Fibroblast of lung (primary cell): Measurements from ENCODE around the gene MICOS13. TPM values are rescaled to one million over a fixed set of nuclear protein-coding genes. Genes with fewer than 3 reads are reported as not detected.

Experiments
- DNase-seq, 2 donors: peaks; one replicate each; pipeline versions ENCODE4 v3.0.0 to v3.0.0-alpha.2; 2010; ENCODE audit warnings: low read depth in 2 of 2
- H2AFZ ChIP-seq: 2 replicates; pipeline ENCODE4 v1.5.1; 2012; ENCODE audit warnings: low read length, control low read depth, inconsistent platforms
- H3K27ac ChIP-seq: 2 replicates; pipeline ENCODE4 v1.5.1; 2011; ENCODE audit warnings: low read length, control low read depth; ENCODE audit not compliant: insufficient read depth
- H3K27me3 ChIP-seq: 2 replicates; pipeline ENCODE4 v1.5.1; 2011; ENCODE audit warnings: mild to moderate bottlenecking, low read length; ENCODE audit not compliant: control insufficient read depth, insufficient read depth
- H3K36me3 ChIP-seq: 2 replicates; pipeline ENCODE4 v1.5.1; 2011; ENCODE audit warnings: low read length; ENCODE audit not compliant: control insufficient read depth, insufficient read depth
- H3K4me1 ChIP-seq: 2 replicates; pipeline ENCODE4 v1.5.1; 2011; ENCODE audit warnings: low read length; ENCODE audit not compliant: control insufficient read depth, insufficient read depth; ENCODE audit errors: extremely low read depth
- H3K4me2 ChIP-seq: 2 replicates; pipeline ENCODE4 v1.5.1; 2011; ENCODE audit warnings: low read length, control low read depth; ENCODE audit not compliant: insufficient read depth; ENCODE audit errors: extremely low read depth
- H3K4me3 ChIP-seq, 4 experiments: fragments of 200-600 bp in 1 of 4; sonication (generic) in 1 of 4; replicated peaks in 1 of 4; 2 replicates each; pipeline ENCODE4 v1.5.1; 2011 to 2016; ENCODE audit warnings: low read length in 4 of 4, low read depth in 3 of 4, mild to moderate bottlenecking in 3 of 4, control low read depth in 2 of 4, inconsistent platforms in 1 of 4, mixed read lengths in 1 of 4; ENCODE audit not compliant: insufficient read depth in 1 of 4; ENCODE audit errors: control extremely low read depth in 1 of 4
- H3K79me2 ChIP-seq: 2 replicates; pipeline ENCODE4 v1.5.1; 2012; ENCODE audit warnings: mild to moderate bottlenecking, low read length, inconsistent platforms; ENCODE audit not compliant: control insufficient read depth, insufficient read depth
- H3K9ac ChIP-seq: 2 replicates; pipeline ENCODE4 v1.5.1; 2011; ENCODE audit warnings: mild to moderate bottlenecking, low read length, control low read depth; ENCODE audit not compliant: insufficient read depth
- H3K9me3 ChIP-seq: 2 replicates; pipeline ENCODE4 v1.5.1; 2012; ENCODE audit warnings: low read depth, low read length; ENCODE audit not compliant: control insufficient read depth, insufficient read depth
- H4K20me1 ChIP-seq: 2 replicates; pipeline ENCODE4 v1.5.1; 2011; ENCODE audit warnings: low read length; ENCODE audit not compliant: control insufficient read depth, insufficient read depth; ENCODE audit errors: extremely low read depth
- EZH2 ChIP-seq: IDR thresholded peaks from 2 replicates; pipeline ENCODE4 v1.5.1; 2012; ENCODE audit warnings: low read length, control low read depth, mild to moderate bottlenecking; ENCODE audit errors: missing control alignments
- polyA plus RNA-seq, 2 donors: library from polyadenylated mRNA; depleted of rRNA in 1 of 2; stranded (reverse) in 1 of 2; unstranded in 1 of 2; fragments of >200 nt; gene quantifications; 2 replicates each; pipeline ENCODE4 v1.2.1, GENCODE V29; 2011 to 2012; ENCODE audit warnings: missing spikeins in 1 of 2
- total RNA-seq: library from RNA; depleted of rRNA; stranded (reverse); fragments of >200 nt; gene quantifications from 2 replicates; pipeline ENCODE4 v1.2.1, GENCODE V29; 2014
- TF ChIP-seq, protein P1 (sequence below), 2 donors: IDR thresholded peaks in 1 of 2; conservative IDR thresholded peaks in 1 of 2; 1 replicate in 1 of 2; 2 replicates in 1 of 2; pipeline ENCODE4 v1.5.1; 2011 to 2012; ENCODE audit warnings: low read length in 2 of 2, control low read depth in 1 of 2, inconsistent platforms in 1 of 2, low read depth in 1 of 2, mild to moderate bottlenecking in 1 of 2

The MICOS13 gene
- total and polyA plus RNA-seq, 2 donors (not counting 1 experiment from before 2014, with no cell fraction given) = 20.8 to 73.5 TPM

DNA sequence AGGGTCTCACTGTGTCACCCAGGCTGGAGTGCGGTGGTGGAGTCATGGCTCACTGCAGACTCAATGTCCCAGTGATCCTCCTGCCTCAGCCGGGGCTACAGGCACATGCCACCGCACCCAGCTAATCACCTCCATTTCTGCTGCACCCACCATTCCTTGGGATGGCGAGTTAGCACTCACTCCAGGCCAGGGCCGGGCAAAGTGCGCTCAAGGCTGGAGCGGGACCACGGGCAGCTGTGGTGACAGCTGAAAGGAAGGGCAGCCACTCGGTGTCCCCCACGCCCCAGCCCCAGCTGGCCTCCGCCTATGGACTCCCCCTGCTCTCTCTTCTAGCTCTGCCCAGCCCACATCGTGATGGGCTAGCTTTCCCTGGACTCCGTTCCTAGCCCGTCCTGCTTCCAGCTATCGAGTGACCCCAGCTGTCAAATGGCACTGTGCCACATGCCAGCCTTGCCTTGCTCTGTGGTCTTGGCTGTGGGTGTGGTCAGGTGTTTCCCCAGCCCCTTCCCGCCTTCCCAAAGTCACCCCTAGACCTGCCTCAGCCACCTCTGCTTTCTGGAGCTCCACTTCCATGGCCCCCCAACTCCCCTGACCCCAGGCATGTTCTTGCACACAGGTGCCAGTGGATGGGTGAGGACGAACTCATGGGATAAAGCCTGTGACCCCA, 4.1 kb downstream of the MICOS13 start:
- no peak overlapping the region for H3K27ac ChIP-seq
- H3K9ac ChIP-seq = no peak overlapping the region
- H2AFZ ChIP-seq = no peak overlapping the region
- no peak for DNase-seq
- H4K20me1 ChIP-seq = no peaks in the 10 kb centered on the region
- H3K4me3 ChIP-seq = no peak overlapping the region
- no peaks in the 10 kb centered on the region for H3K27me3 ChIP-seq
- H3K4me1 ChIP-seq = peaks cover 4% of the 10 kb centered on the region
- H3K79me2 ChIP-seq = peaks cover 10% of the 10 kb centered on the region
- TF ChIP-seq, protein P1, sequence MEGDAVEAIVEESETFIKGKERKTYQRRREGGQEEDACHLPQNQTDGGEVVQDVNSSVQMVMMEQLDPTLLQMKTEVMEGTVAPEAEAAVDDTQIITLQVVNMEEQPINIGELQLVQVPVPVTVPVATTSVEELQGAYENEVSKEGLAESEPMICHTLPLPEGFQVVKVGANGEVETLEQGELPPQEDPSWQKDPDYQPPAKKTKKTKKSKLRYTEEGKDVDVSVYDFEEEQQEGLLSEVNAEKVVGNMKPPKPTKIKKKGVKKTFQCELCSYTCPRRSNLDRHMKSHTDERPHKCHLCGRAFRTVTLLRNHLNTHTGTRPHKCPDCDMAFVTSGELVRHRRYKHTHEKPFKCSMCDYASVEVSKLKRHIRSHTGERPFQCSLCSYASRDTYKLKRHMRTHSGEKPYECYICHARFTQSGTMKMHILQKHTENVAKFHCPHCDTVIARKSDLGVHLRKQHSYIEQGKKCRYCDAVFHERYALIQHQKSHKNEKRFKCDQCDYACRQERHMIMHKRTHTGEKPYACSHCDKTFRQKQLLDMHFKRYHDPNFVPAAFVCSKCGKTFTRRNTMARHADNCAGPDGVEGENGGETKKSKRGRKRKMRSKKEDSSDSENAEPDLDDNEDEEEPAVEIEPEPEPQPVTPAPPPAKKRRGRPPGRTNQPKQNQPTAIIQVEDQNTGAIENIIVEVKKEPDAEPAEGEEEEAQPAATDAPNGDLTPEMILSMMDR (conservative IDR thresholded peaks at IDR 0.05 in 1 of 2, IDR thresholded peaks at IDR 0.05 in 1 of 2; ENCODE audit: low read depth in 1 of 2, low read length in 2 of 2) = no peak
- no peak for TF ChIP-seq EZH2
- no peak overlapping the region for H3K4me2 ChIP-seq
- H3K9me3 ChIP-seq = no peaks in the 10 kb centered on the region
- peaks cover 4% of the 10 kb centered on the region for H3K36me3 ChIP-seq

DNA sequence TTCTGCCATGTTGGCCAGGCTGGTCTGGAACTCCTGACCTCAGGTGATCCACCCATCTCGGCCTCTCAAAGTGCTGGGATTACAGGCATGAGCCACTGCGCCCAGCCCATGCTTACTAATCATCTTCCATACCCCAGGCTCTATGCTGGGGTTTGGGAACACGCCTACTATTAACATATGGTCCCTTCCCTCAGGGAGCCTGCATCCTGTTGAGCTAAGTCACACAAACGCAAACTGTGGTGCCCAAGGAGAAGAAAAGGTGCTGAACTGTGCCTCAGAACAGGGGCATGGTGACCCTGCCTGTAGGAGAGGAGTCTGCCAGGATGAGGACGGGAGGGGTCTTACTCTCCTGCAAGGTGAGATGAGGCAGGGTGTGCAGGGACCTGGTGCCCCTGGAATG, 5.6 kb downstream of the MICOS13 start:
- no peak for DNase-seq
- H3K27ac ChIP-seq = no peak overlapping the region
- H3K9me3 ChIP-seq = no peaks in the 10 kb centered on the region
- H3K36me3 ChIP-seq = peaks cover 5% of the 10 kb centered on the region
- H4K20me1 ChIP-seq = no peaks in the 10 kb centered on the region
- no peaks in the 10 kb centered on the region for H3K27me3 ChIP-seq
- H3K9ac ChIP-seq = no peak overlapping the region
- TF ChIP-seq, protein P1 (conservative IDR thresholded peaks at IDR 0.05 in 1 of 2, IDR thresholded peaks at IDR 0.05 in 1 of 2; ENCODE audit: low read depth in 1 of 2, low read length in 2 of 2) = no peak
- no peak for TF ChIP-seq EZH2
- H3K4me3 ChIP-seq = no peak overlapping the region
- H3K4me1 ChIP-seq = peaks cover 4% of the 10 kb centered on the region
- no peak overlapping the region for H2AFZ ChIP-seq
- H3K79me2 ChIP-seq = peaks cover 7% of the 10 kb centered on the region
- no peak overlapping the region for H3K4me2 ChIP-seq

DNA sequence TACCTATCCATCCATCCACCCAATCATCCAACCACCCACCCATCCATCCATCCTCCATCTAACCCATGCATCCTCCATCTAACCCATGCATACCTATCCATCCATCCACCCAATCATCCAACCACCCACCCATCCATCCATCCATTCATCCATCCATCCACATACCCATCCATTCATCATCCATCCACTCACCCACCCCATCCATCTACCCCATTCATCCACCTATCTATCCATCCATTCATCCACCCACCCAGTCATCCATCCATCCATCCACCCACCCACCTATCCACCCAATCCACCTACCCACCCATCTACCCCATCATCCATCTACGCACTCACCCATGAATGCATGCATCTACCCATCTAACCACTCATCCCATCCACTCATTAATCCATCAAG, 6.6 kb downstream of the MICOS13 start:
- TF ChIP-seq, protein P1 (conservative IDR thresholded peaks at IDR 0.05 in 1 of 2, IDR thresholded peaks at IDR 0.05 in 1 of 2; ENCODE audit: low read depth in 1 of 2, low read length in 2 of 2) = no peak
- TF ChIP-seq EZH2 = no peak
- H3K9me3 ChIP-seq = no peaks in the 10 kb centered on the region
- no peak overlapping the region for H3K4me2 ChIP-seq
- no peak for DNase-seq
- no peak overlapping the region for H3K4me3 ChIP-seq
- no peak overlapping the region for H3K9ac ChIP-seq
- H3K79me2 ChIP-seq = no peaks in the 10 kb centered on the region
- H3K4me1 ChIP-seq = no peaks in the 10 kb centered on the region
- no peak overlapping the region for H3K27ac ChIP-seq
- no peaks in the 10 kb centered on the region for H3K27me3 ChIP-seq
- peaks cover 14% of the 10 kb centered on the region for H3K36me3 ChIP-seq
- H2AFZ ChIP-seq = no peak overlapping the region
- H4K20me1 ChIP-seq = no peaks in the 10 kb centered on the region
